HL-60/S4 treated with retinoic acid at 250 ng/mL for 4 days and 3 days (cell line): Measurements from ENCODE around the gene SNTA1.
"Not testable (repeated sequence)": the region's sequence is repeated elsewhere in the genome, so short reads cannot be mapped to it uniquely, and the experiment has no call there.

Experiments used
- in situ Hi-C: fragments of 300-500 bp; cut with MboI; formaldehyde crosslinking; loops from 2 replicates; pipeline ENCODE4 v1.7.0; 2022; ENCODE audit warnings: low sequenced_read_pairs

The SNTA1 gene

DNA sequence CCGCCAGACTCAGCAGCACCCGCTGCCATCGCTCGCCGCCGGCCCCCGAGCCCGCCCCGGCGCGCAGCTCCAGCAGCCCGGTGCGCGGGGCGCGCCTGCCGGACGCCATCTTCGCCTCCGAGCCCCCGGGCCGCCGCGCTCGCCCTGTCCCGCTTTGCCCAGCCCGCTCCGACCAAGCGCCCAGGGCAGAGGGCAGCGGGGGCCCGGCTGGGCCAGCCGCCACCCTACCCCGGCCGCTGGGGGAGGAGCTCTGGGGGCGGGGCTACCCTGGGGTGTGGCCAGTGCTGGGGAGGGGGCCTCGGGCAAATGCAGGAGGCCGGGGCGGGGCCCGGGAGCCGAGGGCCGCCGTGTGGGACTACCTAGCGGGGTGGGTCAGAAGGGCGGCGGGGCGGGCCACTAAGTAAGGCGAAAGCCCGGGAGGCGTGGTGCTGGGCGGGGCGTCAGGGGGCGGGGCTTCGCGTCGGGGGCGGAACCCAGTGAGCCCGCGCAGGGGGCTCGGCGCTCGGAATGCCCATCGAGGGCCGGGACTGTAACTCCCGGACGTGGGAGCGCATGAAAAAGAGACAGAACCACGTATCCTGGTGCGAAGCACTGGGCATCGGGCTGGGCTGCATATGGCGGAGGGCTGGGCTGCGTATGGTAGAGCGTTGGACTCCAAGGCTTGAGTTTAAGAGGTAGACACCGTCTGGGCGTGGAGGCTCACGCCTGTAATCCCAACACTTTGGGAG lies at the start of gene SNTA1:
Gene SNTA1, minus strand, starts transcription at position 252 of the 728 bp plus-strand sequence. Its CDS starts 143 bp downstream, at position 109.
- in situ Hi-C loops, result no loop called here

DNA sequence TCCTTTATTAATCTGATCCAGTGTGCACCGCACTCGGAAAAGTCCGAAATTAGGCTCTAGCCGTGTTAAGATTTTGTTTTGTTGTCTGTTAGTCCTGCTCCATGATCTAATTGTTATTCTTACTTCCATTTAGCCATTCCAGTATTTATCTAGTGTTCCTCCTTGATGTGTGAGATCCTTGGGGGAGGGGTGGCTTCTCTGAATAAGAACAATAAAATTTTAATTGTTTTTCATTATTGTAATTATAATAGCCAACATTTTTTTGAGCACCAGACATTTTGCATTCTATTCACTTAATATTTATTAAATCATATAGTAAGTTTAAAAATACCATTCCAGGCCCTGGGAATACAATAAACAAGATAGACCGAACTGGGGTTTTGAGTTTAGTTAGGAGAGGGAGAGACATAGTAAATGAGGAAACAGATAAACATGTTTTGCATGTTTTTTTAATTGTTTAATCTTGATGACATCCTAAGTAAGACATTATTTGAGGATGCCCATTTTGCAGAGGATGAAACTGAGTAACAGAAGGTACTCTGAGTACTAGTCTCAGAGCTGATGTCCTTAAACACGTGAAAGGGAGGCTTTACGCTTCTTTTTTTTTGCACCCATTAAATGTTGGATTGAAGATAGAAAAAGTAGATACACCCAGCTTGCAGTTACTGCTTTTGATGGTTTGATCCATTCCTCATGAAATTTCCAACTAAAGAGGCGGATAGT lies 47.5 kb upstream of the SNTA1 start:
- in situ Hi-C loops, result no loop called here

- in situ Hi-C loops, result no loop called here
These were observed 46.7 kb upstream of the SNTA1 start, which contains the start of gene CBFA2T2 for GRCh38 chr20:33490023-33490933. Gene CBFA2T2 (plus strand): TSS chr20:33490096. CDS start chr20:33490268, 172 bp downstream.

- in situ Hi-C loops, result no loop called here
These were observed 46.0 kb upstream of the SNTA1 start for GRCh38 chr20:33489495-33490022.

- in situ Hi-C loops, result not testable (repeated sequence)
These were observed 45.3 kb upstream of the SNTA1 start for GRCh38 chr20:33488661-33489494.

DNA sequence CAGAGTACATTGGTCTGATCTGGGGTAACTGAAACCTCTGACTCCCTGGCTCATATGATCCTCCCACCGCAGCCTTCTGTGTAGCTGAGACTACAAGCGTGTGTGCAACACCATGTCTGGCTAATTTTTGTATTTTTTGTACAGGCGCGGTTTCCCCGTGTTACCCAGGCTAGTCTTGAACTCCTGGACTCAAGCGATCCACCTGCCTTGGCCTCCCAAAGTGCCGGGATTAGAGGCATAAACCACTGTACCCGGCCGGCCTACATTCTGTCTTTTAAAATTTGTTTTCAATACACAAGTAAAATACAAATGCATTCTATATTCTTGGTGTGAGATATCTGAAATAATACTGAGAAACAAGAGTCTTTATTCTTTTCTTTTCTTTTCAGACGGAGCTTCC lies 44.6 kb upstream of the SNTA1 start:
- in situ Hi-C loops, result no loop called here

GRCh38 chr20:33483186-33483585 lies 39.6 kb upstream of the SNTA1 start:
- in situ Hi-C loops, result not testable (repeated sequence)

DNA sequence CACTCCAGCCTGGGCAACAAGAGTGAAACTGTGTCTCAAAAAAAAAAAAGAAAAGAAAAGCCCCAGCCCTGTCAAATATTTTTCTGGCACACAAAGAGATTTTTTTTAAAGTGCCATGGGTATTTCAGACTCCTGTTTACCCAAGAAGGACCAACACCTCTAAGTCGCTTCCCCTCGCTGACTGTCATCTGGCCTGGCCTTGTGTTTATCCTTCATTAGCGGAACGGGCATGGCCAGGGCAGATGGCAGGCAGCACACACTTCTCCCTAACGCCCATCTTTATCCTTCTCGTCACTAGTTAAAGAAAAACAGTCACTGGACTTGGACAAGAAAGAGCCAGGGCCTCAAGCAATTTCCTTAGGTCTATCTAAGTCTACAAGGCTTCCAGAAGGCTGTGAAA lies 39.0 kb upstream of the SNTA1 start:
- in situ Hi-C loops, result no loop called here

DNA sequence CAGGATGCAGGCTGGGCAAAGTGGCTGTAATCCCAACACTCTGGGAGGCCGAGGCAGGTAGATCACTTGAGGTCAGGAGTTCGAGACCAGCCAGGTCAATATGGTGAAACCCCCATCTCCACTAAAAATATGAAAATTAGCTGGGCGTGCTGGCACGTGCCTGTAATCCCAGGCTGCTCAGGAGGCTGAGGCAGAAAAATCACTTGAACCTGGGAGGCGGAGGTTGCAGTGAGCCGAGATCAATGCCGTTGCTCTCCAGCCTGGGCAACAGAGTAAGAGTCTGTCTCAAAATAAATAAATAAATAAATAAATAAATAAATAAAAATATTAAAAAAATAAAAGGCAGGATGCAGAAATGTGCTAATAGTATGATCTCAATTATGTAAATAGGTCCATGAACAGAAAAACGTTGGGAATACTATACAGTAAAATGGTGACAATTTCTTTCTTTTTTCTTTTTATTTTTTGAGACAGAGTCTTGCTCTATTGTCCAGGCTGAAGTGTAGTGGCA lies 37.9 kb upstream of the SNTA1 start:
- in situ Hi-C loops, result no loop called here

GRCh38 chr20:33480048-33480447 lies 36.5 kb upstream of the SNTA1 start:
- in situ Hi-C loops, result no loop called here

GRCh38 chr20:33477386-33478234 lies 34.0 kb upstream of the SNTA1 start:
- in situ Hi-C loops, result no loop called here

- in situ Hi-C loops, result no loop called here
These were observed 32.0 kb upstream of the SNTA1 start for GRCh38 chr20:33475381-33476152.

DNA sequence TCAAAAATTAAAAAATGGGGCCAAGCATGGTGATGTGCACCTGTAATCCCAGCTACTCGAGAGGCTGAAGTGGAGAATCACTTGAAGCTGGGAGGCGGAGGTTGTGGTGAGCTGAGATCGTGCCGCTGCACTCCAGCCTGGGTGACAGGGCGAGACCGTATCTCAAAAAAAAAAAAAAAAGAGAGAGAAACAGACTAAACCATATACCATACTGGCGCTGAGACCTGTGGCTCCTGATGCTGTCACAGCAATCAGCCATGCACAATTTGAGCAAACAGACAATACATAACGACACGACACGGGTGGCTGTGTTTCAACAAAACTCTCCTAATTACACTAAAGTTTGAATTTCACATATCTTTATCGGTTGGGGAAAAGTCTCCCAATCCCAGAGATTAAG lies 31.4 kb upstream of the SNTA1 start:
- in situ Hi-C loops, result no loop called here

- in situ Hi-C loops, result no loop called here
These were observed 30.7 kb upstream of the SNTA1 start for GRCh38 chr20:33474097-33474873.

DNA sequence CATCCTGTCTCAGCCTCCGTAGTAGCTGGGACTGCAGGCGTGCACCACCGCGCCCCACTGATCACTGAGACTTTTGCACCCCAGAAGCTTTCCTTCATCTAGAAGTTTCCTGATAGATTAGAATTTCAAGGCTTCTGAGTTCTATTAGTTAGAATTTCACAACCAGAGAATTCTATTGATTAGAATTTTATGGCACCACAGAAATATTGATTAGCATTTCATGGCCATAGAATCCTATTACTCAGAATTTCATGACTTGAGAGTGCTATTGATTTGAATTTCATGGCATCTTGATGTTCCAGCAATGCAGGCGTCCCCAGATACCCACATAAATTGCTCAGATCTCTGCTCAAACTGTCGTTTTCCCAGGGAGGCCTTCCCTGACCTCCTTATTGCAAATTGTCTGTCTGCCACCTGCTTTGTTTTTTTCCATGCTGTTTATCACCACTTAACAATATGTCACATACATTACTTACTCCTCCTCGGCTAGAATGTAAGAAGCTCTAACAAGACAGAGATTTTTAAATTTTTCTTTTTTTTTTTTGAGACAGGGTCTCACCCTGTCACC lies 29.4 kb upstream of the SNTA1 start:
- in situ Hi-C loops, result no loop called here

- in situ Hi-C loops, result no loop called here
These were observed 27.3 kb upstream of the SNTA1 start for GRCh38 chr20:33470866-33471265.

DNA sequence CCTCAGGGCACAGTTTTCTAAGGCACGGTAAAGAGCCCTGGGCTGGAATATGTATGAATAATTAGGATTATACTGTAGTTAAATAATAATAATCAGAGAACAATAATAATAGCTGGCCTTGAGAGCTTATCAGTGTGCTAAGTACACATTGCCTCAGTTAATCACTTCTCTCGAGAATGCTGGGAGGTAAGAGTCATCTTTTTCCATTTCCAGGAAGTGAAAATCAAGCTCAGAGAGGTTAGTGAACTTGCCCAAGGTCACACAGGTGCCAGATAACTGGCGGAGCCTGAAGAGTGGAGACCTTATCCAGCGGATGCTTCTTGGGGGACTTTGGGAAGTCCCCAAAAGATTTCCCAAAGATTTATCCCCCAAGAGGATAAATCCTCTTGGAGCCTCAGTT lies 26.9 kb upstream of the SNTA1 start:
- in situ Hi-C loops, result no loop called here
